Testis (tissue), 3 donors: ENCODE results near the gene BRSK2. TPM values are rescaled to one million over a fixed set of nuclear protein-coding genes. Genes with fewer than 3 reads are reported as not detected.
"Not testable (repeated sequence)": the region's sequence is repeated elsewhere in the genome, so short reads cannot be mapped to it uniquely, and the experiment has no call there.

Experiments
- DNase-seq: peaks from one replicate; pipeline ENCODE4 v3.0.0-alpha.2; 2019
- H3K27ac ChIP-seq, 2 donors: fragments of 200-600 bp; sonication (generic); one replicate each; pipeline ENCODE4 v1.5.1; 2019
- H3K27me3 ChIP-seq: fragments of 200-600 bp; sonication (generic); one replicate; pipeline ENCODE4 v1.5.1; 2019
- H3K36me3 ChIP-seq: fragments of 200-600 bp; sonication (generic); one replicate; pipeline ENCODE4 v1.5.1; 2017; ENCODE audit warnings: low read depth; ENCODE audit errors: missing control alignments
- H3K4me1 ChIP-seq: fragments of 200-600 bp; sonication (generic); one replicate; pipeline ENCODE4 v1.5.1; 2019
- H3K4me3 ChIP-seq, 2 donors: fragments of 200-600 bp; sonication (generic); one replicate each; pipeline ENCODE4 v1.5.1; 2017 to 2019
- H3K9me3 ChIP-seq: fragments of 200-600 bp; sonication (generic); one replicate; pipeline ENCODE4 v1.5.1; 2017
- POLR2A ChIP-seq: fragments of 450-650 bp; IDR thresholded peaks from one replicate; pipeline ENCODE4 v1.6.1; 2017; ENCODE audit warnings: antibody characterized with exemption, mild to moderate bottlenecking, moderate library complexity
- WGBS, 2 donors: methylation state at CpG; one replicate each; pipeline ENCODE4 v1.1.5; 2018; 5-methylcytosine and 5-hydroxymethylcytosine counted together
- intact Hi-C: fragments of 100-400 bp; cut with DNase I; formaldehyde crosslinking; loops from one replicate; pipeline ENCODE4 v1.15.1; 2023; ENCODE audit warnings: low total_unique reads
- polyA plus RNA-seq: library from polyadenylated mRNA; stranded (reverse); fragments of 350-450 nt; fragmentation: Illumina TruSeq; extraction: RNeasy Lipid Tissue Mini Kit (QIAGEN cat#74804); gene quantifications from one replicate; pipeline ENCODE4 v1.2.3, GENCODE V29; 2014; ENCODE audit warnings: low read depth, low replicate concordance; ENCODE audit not compliant: insufficient read depth
- total RNA-seq, 2 donors: library from RNA; depleted of rRNA; stranded (reverse); fragments of >200 nt; gene quantifications; one replicate each; pipeline ENCODE4 v1.2.3, GENCODE V29; 2016
- TF ChIP-seq, protein P1 (sequence below), 3 experiments: fragments of 450-650 bp in 2 of 3; fragments of 200-600 bp in 1 of 3; sonication (generic) in 1 of 3; IDR thresholded peaks; one replicate each; pipeline ENCODE4 v1.5.1; 2016 to 2019; ENCODE audit warnings: antibody characterized with exemption in 3 of 3, mild to moderate bottlenecking in 2 of 3, moderate library complexity in 1 of 3

BRSK2 gene
- total and polyA plus RNA-seq, 3 donors from 2014 or later, result 24.7 to 52.3 (median 49.1) TPM

DNA sequence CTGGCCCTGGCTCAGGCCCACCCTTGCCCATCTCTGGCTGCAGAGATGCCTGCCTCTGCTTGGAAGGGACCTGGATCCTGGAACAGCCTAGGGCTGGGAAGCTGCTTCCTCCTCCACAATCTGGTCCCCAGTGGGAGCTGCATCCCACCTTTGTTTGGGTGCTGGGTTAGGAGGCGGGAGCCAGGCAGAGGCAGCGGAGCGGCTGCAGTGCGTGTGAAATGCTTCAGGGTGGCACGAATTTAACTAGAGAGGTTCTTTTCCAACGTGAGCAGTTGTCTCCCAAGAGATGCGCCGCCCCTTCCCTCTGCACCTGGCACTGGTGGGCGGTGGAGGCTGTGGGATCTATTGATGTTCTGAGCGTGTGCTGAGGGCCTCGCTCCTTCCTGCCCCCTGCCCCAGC is 31.6 kb downstream of the BRSK2 start:
- intact Hi-C loops, result no loop called here
- Histone ChIP-seq H3K4me3 (no peak overlapping the region), H3K36me3 (no peaks in the 10 kb centered on the region), H3K27me3 (no peaks in the 10 kb centered on the region), H3K4me1 (peaks cover 3% of the 10 kb centered on the region), H3K9me3 (no peaks in the 10 kb centered on the region), H3K27ac (no peak overlapping the region)
- no peak for DNase-seq
- no peak for TF ChIP-seq POLR2A
- TF ChIP-seq, protein P1, sequence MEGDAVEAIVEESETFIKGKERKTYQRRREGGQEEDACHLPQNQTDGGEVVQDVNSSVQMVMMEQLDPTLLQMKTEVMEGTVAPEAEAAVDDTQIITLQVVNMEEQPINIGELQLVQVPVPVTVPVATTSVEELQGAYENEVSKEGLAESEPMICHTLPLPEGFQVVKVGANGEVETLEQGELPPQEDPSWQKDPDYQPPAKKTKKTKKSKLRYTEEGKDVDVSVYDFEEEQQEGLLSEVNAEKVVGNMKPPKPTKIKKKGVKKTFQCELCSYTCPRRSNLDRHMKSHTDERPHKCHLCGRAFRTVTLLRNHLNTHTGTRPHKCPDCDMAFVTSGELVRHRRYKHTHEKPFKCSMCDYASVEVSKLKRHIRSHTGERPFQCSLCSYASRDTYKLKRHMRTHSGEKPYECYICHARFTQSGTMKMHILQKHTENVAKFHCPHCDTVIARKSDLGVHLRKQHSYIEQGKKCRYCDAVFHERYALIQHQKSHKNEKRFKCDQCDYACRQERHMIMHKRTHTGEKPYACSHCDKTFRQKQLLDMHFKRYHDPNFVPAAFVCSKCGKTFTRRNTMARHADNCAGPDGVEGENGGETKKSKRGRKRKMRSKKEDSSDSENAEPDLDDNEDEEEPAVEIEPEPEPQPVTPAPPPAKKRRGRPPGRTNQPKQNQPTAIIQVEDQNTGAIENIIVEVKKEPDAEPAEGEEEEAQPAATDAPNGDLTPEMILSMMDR (IDR thresholded peaks at IDR 0.05), result no peak
- 85 to 89% methylated on average over 10 to 11 of the region's 11 CpGs for WGBS, 2 donors

DNA sequence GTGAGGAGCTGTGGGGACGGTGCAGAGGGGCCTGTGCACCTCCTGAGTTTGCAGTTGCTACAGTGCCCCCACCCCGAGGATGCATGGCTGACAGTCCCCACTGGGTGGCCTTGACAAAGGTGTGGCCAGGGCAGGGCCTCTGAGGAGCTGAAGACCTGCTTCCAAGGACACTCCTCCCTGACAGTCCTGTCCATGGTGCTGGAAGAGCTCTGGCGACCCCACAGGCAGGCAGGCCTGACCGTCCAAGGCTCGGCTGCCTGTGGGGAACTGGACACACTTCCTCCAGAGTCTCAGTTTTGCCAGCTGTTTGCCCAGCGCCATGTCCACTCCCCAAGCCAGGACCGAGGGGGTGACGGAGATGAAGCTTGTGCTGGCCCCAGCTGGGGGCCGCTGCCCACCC is 32.7 kb downstream of the BRSK2 start:
- no peaks in the 10 kb centered on the region for H3K27me3 ChIP-seq
- intact Hi-C loops, result no loop called here

DNA sequence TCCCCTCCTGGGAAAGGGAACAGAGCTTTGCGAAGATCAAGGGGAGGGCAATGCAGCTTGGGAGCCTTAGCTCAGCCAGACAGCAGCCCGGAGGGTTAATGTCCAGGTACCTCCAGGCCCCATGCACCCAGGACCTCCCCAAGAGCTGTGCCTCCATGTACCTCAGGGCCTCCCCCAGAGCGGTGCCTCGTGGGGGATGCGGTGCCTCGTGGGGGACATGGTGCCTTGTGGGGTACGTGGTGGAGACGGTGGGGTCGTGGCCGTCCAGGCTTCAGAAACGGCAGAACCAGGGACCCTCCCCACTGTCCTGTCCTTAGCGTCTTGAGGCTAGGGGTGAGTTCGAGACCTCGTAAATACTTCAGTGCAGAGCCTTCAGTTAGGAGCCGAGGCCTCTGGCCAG is 33.2 kb downstream of the BRSK2 start:
- no peak for TF ChIP-seq POLR2A
- TF ChIP-seq, protein P1 (IDR thresholded peaks at IDR 0.05), result no peak
- Histone ChIP-seq H3K27me3 (no peaks in the 10 kb centered on the region), H3K9me3 (no peaks in the 10 kb centered on the region), H3K4me1 (peaks cover 3% of the 10 kb centered on the region), H3K27ac (no peak overlapping the region), H3K4me3 (no peak overlapping the region), H3K36me3 (no peaks in the 10 kb centered on the region)
- WGBS, 2 donors, result 88 to 92% methylated on average over 7 to 15 of the region's 15 CpGs
- DNase-seq, result no peak
- intact Hi-C loops, result no loop called here

More for the DNA sequence above, 32.7 kb downstream of the BRSK2 start:
- 73 to 100% methylated on average over 1 to 9 of the region's 9 CpGs for WGBS, 2 donors
- H3K27ac ChIP-seq, result no peak overlapping the region
- H3K36me3 ChIP-seq, result no peaks in the 10 kb centered on the region
- no peak for DNase-seq
- TF ChIP-seq POLR2A, result no peak
- TF ChIP-seq, protein P1 (IDR thresholded peaks at IDR 0.05), result no peak
- no peaks in the 10 kb centered on the region for H3K9me3 ChIP-seq
- peaks cover 3% of the 10 kb centered on the region for H3K4me1 ChIP-seq
- H3K4me3 ChIP-seq, result no peak overlapping the region

DNA sequence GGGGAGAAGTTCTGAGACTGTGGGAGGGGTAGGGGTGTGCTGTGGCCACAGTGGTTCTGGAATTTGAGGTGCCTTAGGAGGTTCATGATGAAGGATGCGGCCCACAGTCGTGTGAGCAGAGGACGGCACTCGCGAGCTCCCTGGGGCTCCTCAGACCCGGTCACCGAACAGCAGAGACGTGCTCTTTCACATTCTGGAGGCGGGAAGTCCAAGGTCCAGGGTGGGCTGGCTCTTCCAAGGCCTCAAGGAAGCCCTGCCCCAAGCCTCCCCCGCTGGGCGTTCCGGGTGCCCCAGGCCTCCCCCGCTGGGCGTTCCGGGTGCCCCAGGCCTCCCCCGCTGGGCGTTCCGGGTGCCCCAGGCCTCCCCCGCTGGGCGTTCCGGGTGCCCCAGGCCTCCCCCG is 33.7 kb downstream of the BRSK2 start:
- intact Hi-C loops, H3K36me3 ChIP-seq, H3K27me3 ChIP-seq, H3K9me3 ChIP-seq, DNase-seq, H3K4me3 ChIP-seq, H3K4me1 ChIP-seq, H3K27ac ChIP-seq: not testable (repeated sequence)
- WGBS, 2 donors, result 79 to 94% methylated on average over 8 to 12 of the region's 22 CpGs

DNA sequence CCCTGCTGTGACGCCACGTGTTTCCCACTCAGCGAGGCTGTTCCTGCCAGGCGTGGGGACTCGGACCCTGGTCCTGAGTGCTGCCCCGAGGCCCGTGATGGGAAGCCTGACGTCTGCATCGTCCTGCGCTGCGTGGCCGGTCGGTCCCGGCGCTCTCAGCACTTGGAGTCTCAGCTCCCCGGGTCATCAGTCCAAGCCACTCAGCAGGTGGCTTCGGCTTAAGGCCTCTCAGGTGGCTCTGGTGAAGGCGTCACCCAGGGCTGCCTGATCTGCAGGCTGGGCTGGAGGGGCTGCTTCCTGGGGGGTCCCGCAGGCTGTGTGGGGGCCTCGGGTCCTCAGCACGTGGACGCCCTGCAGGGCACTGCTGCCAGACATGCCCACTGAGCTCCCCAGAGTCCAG is 35.3 kb downstream of the BRSK2 start:
- H3K27ac ChIP-seq, result no peak overlapping the region
- no peaks in the 10 kb centered on the region for H3K27me3 ChIP-seq
- 93 to 96% methylated on average over 5 to 22 of the region's 22 CpGs for WGBS, 2 donors
- H3K9me3 ChIP-seq, result no peaks in the 10 kb centered on the region
- H3K4me1 ChIP-seq, result peaks cover 3% of the 10 kb centered on the region
- H3K4me3 ChIP-seq, result no peak overlapping the region
- no peaks in the 10 kb centered on the region for H3K36me3 ChIP-seq
- TF ChIP-seq, protein P1 (IDR thresholded peaks at IDR 0.05), result no peak
- TF ChIP-seq POLR2A, result no peak
- no peak for DNase-seq
- intact Hi-C loops, result no loop called here
